ENCODE results near the gene GAN.

DNA sequence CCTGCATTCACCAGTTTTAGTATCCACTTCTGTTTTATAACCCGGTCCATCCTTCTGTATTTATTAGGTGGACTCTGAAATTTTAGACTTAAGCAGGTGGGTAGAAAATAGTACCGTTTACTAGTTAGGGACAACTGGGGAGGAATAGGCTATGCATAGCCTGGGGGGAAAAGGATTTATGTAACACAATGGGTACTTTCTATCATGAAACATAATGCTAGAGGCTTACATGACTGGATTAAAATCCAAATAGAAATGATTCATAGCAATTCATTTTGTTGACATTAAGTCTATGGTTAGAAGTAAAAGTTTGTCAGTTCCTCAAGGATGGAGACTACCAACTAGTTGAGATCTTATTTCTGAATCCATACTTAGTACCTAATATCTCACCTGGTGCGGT lies 18.6 kb downstream of the GAN start:
- TF ChIP-seq, protein P1, sequence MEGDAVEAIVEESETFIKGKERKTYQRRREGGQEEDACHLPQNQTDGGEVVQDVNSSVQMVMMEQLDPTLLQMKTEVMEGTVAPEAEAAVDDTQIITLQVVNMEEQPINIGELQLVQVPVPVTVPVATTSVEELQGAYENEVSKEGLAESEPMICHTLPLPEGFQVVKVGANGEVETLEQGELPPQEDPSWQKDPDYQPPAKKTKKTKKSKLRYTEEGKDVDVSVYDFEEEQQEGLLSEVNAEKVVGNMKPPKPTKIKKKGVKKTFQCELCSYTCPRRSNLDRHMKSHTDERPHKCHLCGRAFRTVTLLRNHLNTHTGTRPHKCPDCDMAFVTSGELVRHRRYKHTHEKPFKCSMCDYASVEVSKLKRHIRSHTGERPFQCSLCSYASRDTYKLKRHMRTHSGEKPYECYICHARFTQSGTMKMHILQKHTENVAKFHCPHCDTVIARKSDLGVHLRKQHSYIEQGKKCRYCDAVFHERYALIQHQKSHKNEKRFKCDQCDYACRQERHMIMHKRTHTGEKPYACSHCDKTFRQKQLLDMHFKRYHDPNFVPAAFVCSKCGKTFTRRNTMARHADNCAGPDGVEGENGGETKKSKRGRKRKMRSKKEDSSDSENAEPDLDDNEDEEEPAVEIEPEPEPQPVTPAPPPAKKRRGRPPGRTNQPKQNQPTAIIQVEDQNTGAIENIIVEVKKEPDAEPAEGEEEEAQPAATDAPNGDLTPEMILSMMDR (IDR thresholded peaks at IDR 0.05 in 2 of 3, conservative IDR thresholded peaks at IDR 0.05 in 1 of 3; ENCODE audit: insufficient read depth in 2 of 3, low read depth in 1 of 3, low read length in 3 of 3) = no peak
- no peak for TF ChIP-seq ZKSCAN1 (IDR thresholded peaks at IDR 0.05; ENCODE audit: low read depth, low read length)
- TF ChIP-seq PTTG1 (tag; IDR thresholded peaks at IDR 0.05; ENCODE audit: low read depth) = no peak
- no peak for TF ChIP-seq BRF1 (IDR thresholded peaks at IDR 0.05; ENCODE audit: borderline replicate concordance, extremely low read depth, insufficient read length)
- no peak for TF ChIP-seq ZNF121 (CRISPR knock-in tag; conservative IDR thresholded peaks at IDR 0.05)
- no peak for TF ChIP-seq KLF16 (IDR thresholded peaks at IDR 0.05)
- TF ChIP-seq PHF21A (IDR thresholded peaks at IDR 0.05; ENCODE audit: borderline replicate concordance, low read depth) = no peak
- no peak for TF ChIP-seq FOXP1 (CRISPR knock-in tag; IDR thresholded peaks at IDR 0.05)
- no peak for TF ChIP-seq FOXM1 (IDR thresholded peaks at IDR 0.05; ENCODE audit: low read depth)
- TF ChIP-seq FOXM1 (CRISPR knock-in tag; IDR thresholded peaks at IDR 0.05; ENCODE audit: low read depth) = no peak
- TF ChIP-seq EHMT2 (IDR thresholded peaks at IDR 0.05) = no peak
- no peak for TF ChIP-seq FOSL1 (tag; conservative IDR thresholded peaks at IDR 0.05)
